HL-60 (cell line): ENCODE measurements around the gene RIF1.

Experiments
- DNase-seq, 2 experiments: peaks; one replicate each; pipeline ENCODE4 v3.0.0-alpha.2; 2010 to 2020; ENCODE audit warnings: low read depth in 1 of 2, low spot score in 1 of 2
- H3K27ac ChIP-seq: fragments of 250-450 bp; sonication (Bioruptor Pico); replicated peaks from 2 replicates; pipeline ENCODE4 v1.5.1; 2020; ENCODE audit warnings: mild to moderate bottlenecking, moderate library complexity
- H3K27me3 ChIP-seq: fragments of 250-450 bp; sonication (Bioruptor Pico); 2 replicates; pipeline ENCODE4 v1.5.1; 2021; ENCODE audit warnings: mild to moderate bottlenecking, moderate library complexity; ENCODE audit not compliant: insufficient read depth, poor library complexity, severe bottlenecking
- H3K4me3 ChIP-seq: replicated peaks from 2 replicates; pipeline ENCODE4 v1.5.1; 2011; ENCODE audit warnings: mild to moderate bottlenecking, control low read depth, low read length; ENCODE audit not compliant: insufficient read depth
- CTCF ChIP-seq: IDR thresholded peaks from one replicate; pipeline ENCODE4 v1.5.1; 2011; ENCODE audit warnings: low read length, control low read depth, inconsistent platforms; ENCODE audit not compliant: insufficient read depth
- GABPA ChIP-seq: IDR thresholded peaks from 2 replicates; pipeline ENCODE4 v1.6.1; 2012; ENCODE audit warnings: low read depth
- POLR2AphosphoS5 ChIP-seq: IDR thresholded peaks from 2 replicates; pipeline ENCODE4 v1.6.1; 2012; ENCODE audit warnings: low read depth
- SPI1 ChIP-seq: IDR thresholded peaks from 2 replicates; pipeline ENCODE4 v1.6.1; 2012; ENCODE audit warnings: low read depth, mild to moderate bottlenecking, borderline replicate concordance
- TF ChIP-seq, protein P1 (sequence below): IDR thresholded peaks from 2 replicates; pipeline ENCODE4 v1.6.1; 2012; ENCODE audit warnings: low read depth; ENCODE audit not compliant: insufficient replicate concordance

Gene RIF1

GRCh38 chr2:151472966-151473365, 63.3 kb downstream of the RIF1 start:
- no peaks in the 10 kb centered on the region for H3K27me3 ChIP-seq
- H3K27ac ChIP-seq, result no peak overlapping the region
- TF ChIP-seq CTCF (no peak), POLR2AphosphoS5 (no peak), GABPA (no peak), SPI1 (no peak)
- TF ChIP-seq, protein P1, sequence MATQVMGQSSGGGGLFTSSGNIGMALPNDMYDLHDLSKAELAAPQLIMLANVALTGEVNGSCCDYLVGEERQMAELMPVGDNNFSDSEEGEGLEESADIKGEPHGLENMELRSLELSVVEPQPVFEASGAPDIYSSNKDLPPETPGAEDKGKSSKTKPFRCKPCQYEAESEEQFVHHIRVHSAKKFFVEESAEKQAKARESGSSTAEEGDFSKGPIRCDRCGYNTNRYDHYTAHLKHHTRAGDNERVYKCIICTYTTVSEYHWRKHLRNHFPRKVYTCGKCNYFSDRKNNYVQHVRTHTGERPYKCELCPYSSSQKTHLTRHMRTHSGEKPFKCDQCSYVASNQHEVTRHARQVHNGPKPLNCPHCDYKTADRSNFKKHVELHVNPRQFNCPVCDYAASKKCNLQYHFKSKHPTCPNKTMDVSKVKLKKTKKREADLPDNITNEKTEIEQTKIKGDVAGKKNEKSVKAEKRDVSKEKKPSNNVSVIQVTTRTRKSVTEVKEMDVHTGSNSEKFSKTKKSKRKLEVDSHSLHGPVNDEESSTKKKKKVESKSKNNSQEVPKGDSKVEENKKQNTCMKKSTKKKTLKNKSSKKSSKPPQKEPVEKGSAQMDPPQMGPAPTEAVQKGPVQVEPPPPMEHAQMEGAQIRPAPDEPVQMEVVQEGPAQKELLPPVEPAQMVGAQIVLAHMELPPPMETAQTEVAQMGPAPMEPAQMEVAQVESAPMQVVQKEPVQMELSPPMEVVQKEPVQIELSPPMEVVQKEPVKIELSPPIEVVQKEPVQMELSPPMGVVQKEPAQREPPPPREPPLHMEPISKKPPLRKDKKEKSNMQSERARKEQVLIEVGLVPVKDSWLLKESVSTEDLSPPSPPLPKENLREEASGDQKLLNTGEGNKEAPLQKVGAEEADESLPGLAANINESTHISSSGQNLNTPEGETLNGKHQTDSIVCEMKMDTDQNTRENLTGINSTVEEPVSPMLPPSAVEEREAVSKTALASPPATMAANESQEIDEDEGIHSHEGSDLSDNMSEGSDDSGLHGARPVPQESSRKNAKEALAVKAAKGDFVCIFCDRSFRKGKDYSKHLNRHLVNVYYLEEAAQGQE, result no peak
- DNase-seq, result no peak
- H3K4me3 ChIP-seq, result no peak overlapping the region

DNA sequence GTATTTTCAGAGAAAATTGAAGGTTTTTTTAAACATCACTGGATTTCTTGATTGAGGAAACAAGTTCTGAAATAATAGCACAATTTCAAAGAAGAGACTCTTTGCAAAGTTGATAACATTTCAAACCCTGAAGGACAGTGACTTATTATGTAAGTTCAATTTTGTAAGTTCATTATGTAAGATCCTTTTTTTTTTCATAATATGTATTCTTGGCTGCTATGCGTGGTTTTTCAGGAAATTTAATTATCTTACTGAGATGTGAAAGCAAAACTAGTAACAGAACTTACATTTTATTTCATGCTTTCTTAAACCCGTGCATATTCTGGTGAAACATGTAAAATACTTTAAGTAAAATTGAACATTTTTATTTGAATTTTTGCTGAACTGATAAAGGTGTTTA, 65.4 kb downstream of the RIF1 start:
- TF ChIP-seq POLR2AphosphoS5 (no peak), SPI1 (no peak), CTCF (no peak), GABPA (no peak)
- TF ChIP-seq, protein P1, result no peak
- DNase-seq, result peak in 1 of 2 experiments; percentile 14
- H3K4me3 ChIP-seq, result no peak overlapping the region
- no peaks in the 10 kb centered on the region for H3K27me3 ChIP-seq
- H3K27ac ChIP-seq, result peak overlapping the region; percentile 27; the same call in 1 of the 2 replicates

GRCh38 chr2:151476287-151476686, 66.6 kb downstream of the RIF1 start:
- no peak for DNase-seq
- TF ChIP-seq, protein P1, result no peak
- TF ChIP-seq CTCF (no peak), POLR2AphosphoS5 (no peak), GABPA (no peak)
- no peaks in the 10 kb centered on the region for H3K27me3 ChIP-seq
- H3K27ac ChIP-seq, result no peak overlapping the region
- H3K4me3 ChIP-seq, result no peak overlapping the region
